Measurements from ENCODE around the gene DUSP12. TPM values are rescaled to one million over a fixed set of nuclear protein-coding genes. Genes with fewer than 3 reads are reported as not detected.

The DUSP12 gene
- total RNA-seq, 1 experiment from 2014 or later: 31.6 TPM

GRCh38 chr1:161777261-161777660, 27.7 kb downstream of the DUSP12 start (continued):
- TF ChIP-seq MAX (IDR thresholded peaks at IDR 0.05) (no peak), EZH2phosphoT487 (IDR thresholded peaks at IDR 0.05; ENCODE audit: borderline replicate concordance) (no peak), SP1 (IDR thresholded peaks at IDR 0.05; ENCODE audit: low read depth) (no peak)

GRCh38 chr1:161778522-161778921, 28.9 kb downstream of the DUSP12 start:
- no TSS peak for BruUV-seq (replicated peaks)
- no peak for ATAC-seq
- Histone ChIP-seq H3K4me3 (replicated peaks in 1 of 2; ENCODE audit: low read depth in 1 of 2, low read length in 2 of 2) (no peak overlapping the region), H3K4me1 (ENCODE audit: control insufficient read depth in 1 of 2, insufficient read depth in 2 of 2, low read length in 2 of 2) (no peaks in the 10 kb centered on the region), H3K27me3 (ENCODE audit: insufficient read depth, low read length) (no peaks in the 10 kb centered on the region), H2AFZ (ENCODE audit: low read depth, low read length, poor library complexity, severe bottlenecking) (no peak overlapping the region), H3K4me2 (ENCODE audit: low read length) (no peak overlapping the region), H3K27ac (ENCODE audit: low read depth, low read length) (no peak overlapping the region), H3K9ac (ENCODE audit: low read length) (no peak overlapping the region), H3K79me2 (ENCODE audit: insufficient read depth, low read length) (peaks cover 39% of the 10 kb centered on the region), H3K9me3 (ENCODE audit: control insufficient read depth in 1 of 2, insufficient read depth in 1 of 2, low read depth in 1 of 2, low read length in 2 of 2) (no peaks in the 10 kb centered on the region), H3K9me2 (ENCODE audit: insufficient read depth) (no peaks in the 10 kb centered on the region), H3K36me3 (ENCODE audit: control insufficient read depth in 1 of 2, insufficient read depth in 2 of 2, low read length in 2 of 2) (0 out of 4 replicates have a peak, but pooled peaks cover 0 to 2% of the 10 kb centered on the region in 2 experiments), H4K20me1 (ENCODE audit: insufficient read depth) (no peaks in the 10 kb centered on the region)
- TF ChIP-seq SP1 (IDR thresholded peaks at IDR 0.05; ENCODE audit: low read depth): no peak
- no peak for TF ChIP-seq FOSL1 (IDR thresholded peaks at IDR 0.05; ENCODE audit: low read depth)
- TF ChIP-seq EGR1 (IDR thresholded peaks at IDR 0.05; ENCODE audit: low read depth): no peak
- POLR2A ChIA-PET: no interaction called here
- no peak for DNase-seq (ENCODE audit: low read depth, low spot score)
- CTCF ChIA-PET: no interaction called here
- RAD21 ChIA-PET (ENCODE audit: low non-redundant PET in 1 of 2, low total read pairs in 2 of 2, uncharacterized antibody in 2 of 2, unreplicated experiment in 2 of 2): no interaction called here
- intact Hi-C loops (cut with micrococcal nuclease): loop anchor here (1.0 kb wide), 1 partner anchor 12 kb away; no protein-coding TSS in a partner anchor

GRCh38 chr1:161779393-161779792, 29.8 kb downstream of the DUSP12 start:
- H3K9me2 ChIP-seq (ENCODE audit: insufficient read depth): no peaks in the 10 kb centered on the region
- TF ChIP-seq CTCF (IDR thresholded peaks at IDR 0.05 in 2 of 3, conservative IDR thresholded peaks at IDR 0.05 in 1 of 3; ENCODE audit: borderline replicate concordance in 1 of 3, insufficient read depth in 1 of 3, low read depth in 2 of 3, low read length in 2 of 3) (no peak), YY1 (IDR thresholded peaks at IDR 0.05; ENCODE audit: extremely low read depth, insufficient replicate concordance, low read depth, low read length) (no peak), SRF (IDR thresholded peaks at IDR 0.05; ENCODE audit: low read depth) (no peak), EZH2 (IDR thresholded peaks at IDR 0.05) (no peak), MAX (IDR thresholded peaks at IDR 0.05) (no peak), ZBTB33 (IDR thresholded peaks at IDR 0.05; ENCODE audit: extremely low read depth, insufficient replicate concordance, low read length) (no peak), EZH2phosphoT487 (IDR thresholded peaks at IDR 0.05; ENCODE audit: borderline replicate concordance) (no peak), RAD21 (IDR thresholded peaks at IDR 0.05; ENCODE audit: low read depth) (no peak), POLR2A (IDR thresholded peaks at IDR 0.05; ENCODE audit: borderline replicate concordance, extremely low read depth, insufficient read depth, insufficient read length) (no peak), ELF1 (IDR thresholded peaks at IDR 0.05; ENCODE audit: borderline replicate concordance, low read depth) (no peak), FOSL1 (IDR thresholded peaks at IDR 0.05; ENCODE audit: low read depth) (no peak), CEBPB (IDR thresholded peaks at IDR 0.05; ENCODE audit: low read depth) (no peak), EGR1 (IDR thresholded peaks at IDR 0.05; ENCODE audit: low read depth) (no peak)
- H3K4me3 ChIP-seq (replicated peaks in 1 of 2; ENCODE audit: low read depth in 1 of 2, low read length in 2 of 2): no peak overlapping the region
- no TSS peak for BruUV-seq (replicated peaks)
- POLR2A ChIA-PET: no interaction called here
- H3K36me3 ChIP-seq (ENCODE audit: control insufficient read depth in 1 of 2, insufficient read depth in 2 of 2, low read length in 2 of 2): peaks cover 0 to 4% of the 10 kb centered on the region in 2 experiments; a peak in 2 of 4 replicates
- no peak overlapping the region for H2AFZ ChIP-seq (ENCODE audit: low read depth, low read length, poor library complexity, severe bottlenecking)
- CTCF ChIA-PET: no interaction called here
- H3K27ac ChIP-seq (ENCODE audit: low read depth, low read length): no peak overlapping the region
- no peaks in the 10 kb centered on the region for H3K9me3 ChIP-seq (ENCODE audit: control insufficient read depth in 1 of 2, insufficient read depth in 1 of 2, low read depth in 1 of 2, low read length in 2 of 2)
- no peak overlapping the region for H3K4me2 ChIP-seq (ENCODE audit: low read length)
- peaks cover 31% of the 10 kb centered on the region for H3K79me2 ChIP-seq (ENCODE audit: insufficient read depth, low read length)
- no peak overlapping the region for H3K9ac ChIP-seq (ENCODE audit: low read length)
- ATAC-seq (no peak), DNase-seq (ENCODE audit: low read depth, low spot score) (no peak)
- H3K27me3 ChIP-seq (ENCODE audit: insufficient read depth, low read length): no peaks in the 10 kb centered on the region
- RAD21 ChIA-PET (ENCODE audit: low non-redundant PET in 1 of 2, low total read pairs in 2 of 2, uncharacterized antibody in 2 of 2, unreplicated experiment in 2 of 2): no interaction called here
- intact Hi-C loops (cut with micrococcal nuclease): no loop called here
- H3K4me1 ChIP-seq (ENCODE audit: control insufficient read depth in 1 of 2, insufficient read depth in 2 of 2, low read length in 2 of 2): no peaks in the 10 kb centered on the region
- no peaks in the 10 kb centered on the region for H4K20me1 ChIP-seq (ENCODE audit: insufficient read depth)

Data from HCT116 (cell line).